Stimulated activated CD8-positive, alpha-beta memory T cell treated with anti-CD3 and anti-CD28 coated beads, Interleukin-12 subunit alpha, Interleukin-12 subunit beta, amount 100 ng/mL, for 1 hour (primary cell): ENCODE measurements around the gene SMU1.

Experiments used
- DNase-seq: peaks from one replicate; pipeline ENCODE4 v3.0.0-alpha.2; 2020; ENCODE audit warnings: low read depth

SMU1 gene

DNA sequence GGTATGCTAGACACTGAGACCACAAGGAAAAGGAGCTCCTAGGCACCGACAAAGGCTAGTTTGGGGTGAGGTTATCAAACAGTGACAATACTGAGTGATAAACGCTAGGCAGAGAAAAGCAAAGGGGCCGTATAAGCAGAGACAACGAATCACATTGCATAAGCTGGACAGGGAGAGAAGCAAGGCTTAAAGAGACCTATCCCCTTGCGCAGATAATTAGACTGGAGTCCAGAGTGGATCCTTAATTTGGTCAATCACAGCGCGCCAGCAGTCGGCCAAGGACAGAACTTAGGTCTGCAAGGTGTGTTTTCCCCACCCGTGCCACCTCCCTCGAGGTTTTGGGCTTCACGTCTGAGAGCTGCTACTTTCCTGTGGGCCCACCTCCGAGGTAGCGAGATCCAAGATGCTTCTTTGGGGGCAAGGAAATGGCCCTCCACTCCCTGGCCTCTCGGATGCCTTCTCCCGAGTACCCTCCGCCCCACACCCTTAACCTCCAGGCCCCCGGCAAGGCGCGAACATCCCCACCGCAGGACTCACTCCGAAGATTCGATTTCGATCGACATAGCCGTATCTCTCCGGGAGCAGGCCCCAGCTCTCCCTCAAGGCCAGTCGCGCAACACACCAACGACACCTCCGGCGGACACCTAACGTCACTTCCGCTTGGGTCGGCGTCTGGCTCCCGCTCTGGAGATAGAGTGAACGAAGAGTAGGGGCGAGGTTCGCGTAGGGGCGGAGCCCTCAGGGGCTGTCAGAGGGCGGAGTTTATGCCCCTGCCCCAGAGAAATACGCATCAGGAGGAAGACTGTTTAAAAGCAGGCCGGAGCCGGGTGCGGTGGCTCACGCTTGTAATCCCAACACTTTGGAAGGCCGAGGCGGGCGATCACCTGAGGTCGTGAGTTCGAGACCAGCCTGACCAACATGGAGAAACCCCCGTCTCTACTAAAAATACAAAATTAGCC lies at the start of gene SMU1:
Gene SMU1 (minus strand): TSS at position 629 of the 959 bp plus-strand sequence. CDS start 66 bp downstream, at position 563.
- DNase-seq, result peak; percentile 90

DNA sequence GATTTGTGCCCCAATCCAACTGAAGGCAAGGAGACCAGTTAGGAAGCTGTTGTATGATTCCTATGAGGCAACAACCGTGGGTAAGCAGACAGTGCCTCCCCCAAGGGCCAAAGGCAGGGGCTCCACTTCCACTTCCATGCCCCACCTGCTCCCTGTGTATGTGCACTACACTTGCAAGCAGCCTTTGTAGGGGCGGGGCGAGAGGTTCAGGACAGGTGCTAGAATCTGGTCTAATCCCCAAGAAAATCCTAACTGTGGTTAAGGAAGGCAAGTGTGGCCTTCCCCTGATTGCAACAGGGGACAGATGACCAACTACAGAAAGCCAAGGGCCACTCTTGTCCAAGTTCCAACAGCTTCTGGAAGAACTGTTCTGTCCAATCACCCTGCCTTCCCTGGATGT lies 49.0 kb upstream of the SMU1 start:
- DNase-seq, result no peak

DNA sequence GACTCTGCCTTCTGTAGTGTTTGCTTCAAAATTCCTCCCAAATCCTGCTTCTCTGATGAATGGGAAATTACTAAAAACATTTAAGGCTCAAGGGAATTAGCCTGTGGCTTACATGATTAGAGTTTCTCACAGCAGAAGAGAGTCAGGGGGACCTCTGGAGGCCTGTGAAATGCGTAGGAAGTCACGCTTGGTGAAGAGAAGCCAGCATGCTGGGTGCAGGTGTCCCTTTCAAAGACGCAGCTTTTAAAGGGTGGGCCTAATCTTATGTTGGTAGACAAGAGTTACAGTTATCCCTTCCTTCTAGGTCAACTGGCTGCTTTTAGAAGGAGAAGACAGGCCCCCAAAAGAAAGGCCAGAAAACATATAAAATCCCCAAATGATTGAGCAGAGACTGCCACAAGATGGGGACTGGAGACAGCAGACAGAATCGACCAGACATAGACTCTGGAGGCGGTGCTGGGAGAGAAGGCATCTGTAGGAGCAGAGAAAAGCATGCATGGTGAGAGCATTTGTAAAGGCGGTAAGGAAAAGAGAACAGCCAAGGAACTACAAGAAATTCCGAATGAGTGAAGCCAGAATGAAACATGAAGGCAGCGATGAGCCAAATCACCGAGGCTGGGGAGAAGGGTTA lies 48.4 kb upstream of the SMU1 start:
- DNase-seq, result no peak

DNA sequence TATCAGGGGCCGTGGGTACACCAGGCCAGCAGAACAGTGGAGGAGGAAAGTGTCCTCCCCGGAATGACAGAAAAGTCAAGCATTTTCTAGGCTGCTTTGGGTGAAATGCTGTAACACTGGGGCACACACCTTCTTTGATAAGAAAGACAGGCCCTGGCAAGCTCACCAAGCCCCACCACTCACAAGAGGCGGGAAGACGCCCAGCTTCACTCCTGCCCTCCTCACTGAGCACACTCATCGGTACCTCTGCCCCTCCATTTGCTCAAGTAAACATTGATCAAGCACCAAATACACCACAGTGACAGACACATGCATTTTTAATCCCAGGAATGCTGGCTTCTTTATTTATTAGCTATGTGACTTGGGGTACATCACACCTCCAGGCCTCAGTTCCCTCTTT lies 47.6 kb upstream of the SMU1 start:
- DNase-seq, result no peak

DNA sequence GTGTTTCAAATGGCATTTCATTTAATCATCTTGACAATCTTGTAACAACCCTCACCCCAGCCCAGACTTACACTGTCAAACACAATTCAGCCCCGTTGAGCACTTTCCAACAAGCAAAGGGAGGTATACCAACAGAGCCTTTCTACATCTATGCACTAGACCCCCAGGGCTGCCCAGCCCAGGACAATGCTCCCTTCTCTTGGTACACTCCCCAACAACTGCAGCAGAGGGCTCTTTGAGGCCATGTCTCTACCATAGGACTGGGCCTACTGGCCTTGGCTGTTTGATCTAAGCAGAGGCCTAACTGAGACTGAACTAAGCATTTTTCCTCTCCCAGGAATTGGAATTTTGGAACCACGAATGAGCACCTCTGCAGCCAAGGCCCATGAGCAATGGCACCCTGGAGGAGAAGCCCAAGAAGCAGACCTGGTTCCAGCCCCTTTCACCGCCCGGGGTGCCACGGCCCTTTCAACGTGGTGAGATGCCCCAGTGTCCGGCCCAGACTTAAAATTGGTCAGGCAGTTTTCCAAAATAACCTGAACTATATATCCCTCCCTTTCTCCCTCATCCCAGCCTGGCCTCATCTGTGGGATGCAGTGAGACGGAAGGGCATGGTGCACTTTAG lies 47.0 kb upstream of the SMU1 start:
- no peak for DNase-seq

DNA sequence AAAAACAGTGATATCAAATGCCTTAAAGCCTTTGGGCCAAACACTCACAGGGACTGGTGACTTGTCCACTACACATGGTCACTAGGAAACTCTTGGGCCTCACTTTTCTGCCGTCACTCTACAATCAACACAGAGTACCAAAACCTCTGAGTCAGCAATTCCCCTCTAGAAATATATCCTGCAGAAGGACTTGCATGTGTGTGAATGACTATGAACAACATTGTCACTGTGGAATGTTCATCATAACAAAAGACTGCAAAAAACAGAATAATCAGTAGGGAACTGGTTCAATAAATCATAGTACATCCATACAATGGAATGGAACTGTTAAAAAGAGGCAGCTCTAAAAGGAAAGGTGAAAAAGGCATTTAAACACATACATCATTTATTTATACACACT lies 44.1 kb upstream of the SMU1 start:
- no peak for DNase-seq

DNA sequence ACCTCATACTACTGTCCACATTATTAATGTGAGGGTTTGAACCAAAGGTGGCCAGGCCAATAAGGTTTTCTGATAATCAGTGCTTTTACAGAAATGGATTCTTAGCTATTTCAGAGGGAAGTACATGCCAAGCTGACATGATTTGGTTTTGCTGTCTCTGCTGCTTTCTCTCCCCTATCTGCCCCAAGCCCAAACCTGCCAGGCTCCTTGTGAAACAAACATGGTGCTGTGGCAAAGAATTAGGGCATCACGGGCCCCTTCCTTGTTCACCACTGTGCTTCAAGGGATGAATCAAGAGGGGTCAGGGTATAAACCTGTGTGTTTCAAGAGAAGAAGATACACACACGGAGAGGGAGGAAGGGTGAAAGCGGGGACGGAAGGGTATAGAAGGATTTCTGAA lies 41.3 kb upstream of the SMU1 start:
- DNase-seq, result no peak

DNA sequence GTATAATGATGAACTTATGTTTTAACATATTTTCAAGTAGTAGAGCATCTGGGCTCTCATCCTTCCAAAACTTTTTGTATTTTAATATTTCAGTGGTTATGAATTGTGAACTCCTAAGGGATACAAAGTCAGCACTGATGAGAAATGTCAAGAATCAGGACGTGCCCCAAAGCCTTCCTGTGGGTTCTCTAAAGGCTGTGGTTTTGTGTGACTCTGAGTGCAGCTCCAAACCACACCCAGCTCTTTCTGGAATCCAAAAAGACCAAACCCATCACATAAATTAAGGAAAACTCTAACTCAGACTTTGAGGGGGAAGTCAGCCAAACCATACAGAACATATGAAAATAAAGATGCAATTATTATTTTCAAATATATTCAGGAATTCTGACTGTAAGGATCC lies 40.8 kb upstream of the SMU1 start:
- DNase-seq, result no peak

DNA sequence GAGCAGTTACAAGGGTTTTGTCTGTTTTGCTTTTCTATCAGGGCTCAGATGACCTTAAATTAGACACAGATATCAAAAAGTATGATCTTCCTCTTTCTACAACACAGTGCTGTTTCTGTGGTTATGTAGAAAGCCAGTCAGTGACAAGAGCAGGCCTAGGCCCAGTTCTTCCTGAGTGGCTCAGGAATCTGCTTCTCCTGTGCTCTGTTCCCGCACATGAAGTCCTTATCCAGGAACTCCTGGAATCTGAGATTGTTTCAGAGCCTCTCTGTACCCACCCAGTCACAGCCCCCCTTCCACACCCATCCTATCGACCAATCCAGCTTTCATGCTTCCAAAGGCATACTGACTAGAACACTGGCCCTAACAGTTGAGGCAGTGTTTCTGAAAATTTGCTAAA lies 40.4 kb upstream of the SMU1 start:
- DNase-seq, result no peak

DNA sequence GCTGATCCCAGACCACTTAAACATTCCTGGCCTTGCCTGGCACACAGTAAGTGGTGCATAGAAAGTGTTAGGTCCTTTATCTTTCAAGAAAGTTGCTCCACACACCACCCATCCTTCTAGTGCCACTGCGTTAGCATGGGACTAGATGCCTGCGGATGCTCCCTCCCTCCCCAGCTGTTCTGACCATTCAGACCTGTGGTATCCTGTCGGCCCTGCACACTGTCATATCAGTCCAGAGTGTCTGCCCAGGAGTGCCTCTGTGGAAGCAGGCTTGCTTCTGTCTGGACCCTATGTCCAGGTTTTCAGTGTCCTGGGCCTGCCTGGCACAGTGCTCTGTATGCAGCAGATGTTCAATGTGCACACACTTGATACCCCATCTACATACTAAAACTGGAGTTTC lies 38.3 kb upstream of the SMU1 start:
- no peak for DNase-seq

DNA sequence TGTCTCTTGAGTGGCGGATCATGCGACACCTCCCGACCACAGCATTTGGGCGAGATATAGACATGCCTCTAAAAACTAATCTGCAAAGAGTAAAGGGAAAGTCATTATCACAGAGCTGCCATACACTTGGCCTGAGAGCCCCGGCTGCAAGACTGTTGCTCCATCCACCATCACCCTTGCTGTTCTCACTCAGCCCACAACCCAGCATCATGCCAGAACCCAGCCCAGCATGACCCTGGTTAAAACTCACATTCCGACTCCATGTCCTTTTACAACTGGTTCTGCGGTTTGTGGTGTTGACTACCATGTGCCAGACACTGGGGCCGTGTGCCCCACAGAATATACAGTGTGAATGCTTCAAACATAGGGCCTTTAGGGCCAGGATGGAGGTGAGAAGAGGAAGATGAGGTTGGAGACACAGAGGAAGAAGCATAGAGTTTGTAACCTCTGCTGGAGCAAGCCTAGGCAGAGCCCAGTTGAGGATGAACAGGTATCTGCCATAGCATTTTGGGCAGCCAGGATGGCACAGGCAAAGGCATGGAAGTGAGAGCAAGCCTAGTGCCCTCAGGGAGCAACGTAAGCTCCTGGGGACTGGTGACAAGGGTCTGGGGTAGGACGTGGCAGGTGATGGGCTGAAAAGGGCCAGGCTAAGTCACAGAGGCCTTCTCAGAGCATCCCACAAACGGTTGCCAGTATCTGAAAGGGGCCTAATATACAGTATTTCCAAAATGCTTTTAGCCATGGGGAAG lies 37.5 kb upstream of the SMU1 start:
- no peak for DNase-seq

DNA sequence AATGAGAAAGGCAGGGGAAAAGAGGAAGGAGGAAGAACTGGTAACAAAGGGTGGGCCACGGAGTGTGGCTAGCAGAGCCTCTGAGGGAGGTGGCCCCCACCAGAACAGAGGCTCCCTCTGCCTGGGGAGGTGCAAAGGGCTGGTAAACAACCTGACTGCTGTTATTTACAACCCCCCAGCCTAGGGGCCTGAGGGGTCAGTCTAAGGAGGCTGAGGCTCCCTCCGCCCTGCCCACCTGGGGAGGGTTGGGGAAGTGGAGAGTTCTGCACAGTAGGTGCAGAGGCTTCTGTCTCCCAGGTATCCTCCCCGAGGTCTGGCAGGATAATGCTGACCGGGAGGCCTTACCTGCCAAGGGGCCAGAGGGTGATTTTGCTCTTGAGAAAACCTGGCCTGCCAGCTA lies 35.6 kb upstream of the SMU1 start:
- no peak for DNase-seq

DNA sequence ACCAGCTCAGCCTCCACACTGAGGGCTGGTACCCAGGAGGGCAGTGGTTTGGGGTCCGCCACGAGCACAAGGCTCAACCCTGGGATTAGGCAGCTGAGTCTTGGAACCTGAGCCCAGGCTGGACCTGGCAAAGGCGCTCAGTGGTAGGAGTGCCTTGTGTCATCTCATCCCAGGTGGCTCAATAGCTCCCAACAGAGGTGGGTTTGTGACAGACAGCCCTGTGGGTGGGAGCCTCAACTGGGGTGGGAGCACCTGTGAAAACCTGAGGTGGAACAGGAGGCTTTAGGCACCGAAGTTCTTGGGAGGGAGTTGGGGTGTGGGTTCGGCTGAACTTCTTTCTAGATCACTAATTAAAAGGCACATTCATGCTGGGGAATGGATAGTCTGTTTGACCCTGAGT lies 35.2 kb upstream of the SMU1 start:
- no peak for DNase-seq

DNA sequence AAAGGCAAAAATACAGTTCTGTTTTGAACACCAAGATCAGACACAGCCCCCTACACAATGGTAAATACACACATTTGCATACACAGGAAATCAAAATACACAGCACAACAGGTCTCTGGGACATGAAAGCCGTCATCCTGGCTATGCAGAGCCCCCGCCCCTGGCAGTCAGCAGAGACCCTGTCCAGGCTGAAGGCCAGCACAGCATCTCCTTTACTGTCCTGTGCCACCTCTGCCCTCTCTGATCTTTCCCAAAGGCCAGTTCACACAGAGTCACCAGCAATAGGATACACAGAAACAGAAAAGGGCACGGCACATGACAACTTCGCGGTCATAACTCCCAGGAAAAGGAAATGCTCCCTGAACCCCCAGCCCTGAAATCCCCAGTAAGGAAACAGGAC lies 34.2 kb upstream of the SMU1 start:
- no peak for DNase-seq

DNA sequence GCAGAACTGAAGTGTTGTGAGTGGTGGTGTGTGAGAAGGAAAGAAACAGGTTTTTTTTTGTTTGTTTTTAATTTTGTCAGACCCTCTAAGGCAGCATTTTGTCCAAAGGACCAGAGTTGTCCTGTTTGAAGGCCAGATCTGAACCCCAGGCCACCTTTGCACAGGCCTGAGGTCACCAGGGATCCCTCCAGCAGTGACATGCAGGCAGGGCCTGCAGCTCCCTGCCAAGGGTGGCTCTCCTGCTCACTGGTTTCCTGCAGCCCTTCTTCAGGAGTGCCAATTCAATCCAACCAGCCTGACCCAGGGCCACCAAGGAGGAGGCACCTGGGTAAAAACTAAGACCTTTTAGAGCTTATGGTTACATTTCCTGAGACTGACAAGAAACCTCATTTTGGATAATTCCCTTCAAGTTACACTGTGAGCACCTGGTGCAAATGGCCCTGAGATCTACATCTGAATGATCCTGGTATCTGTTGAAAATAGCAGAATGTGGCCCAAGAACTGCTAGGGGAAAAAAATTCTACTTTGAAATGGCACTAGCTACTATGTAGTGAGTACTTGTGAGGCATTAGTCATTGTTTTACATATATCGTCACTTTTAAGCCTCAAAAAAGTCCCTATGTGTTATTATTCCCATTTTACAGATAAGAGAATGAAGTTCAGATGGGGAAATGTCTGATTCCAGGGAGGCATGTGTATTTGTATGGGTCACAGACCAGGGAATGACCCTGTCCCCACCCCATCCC lies 33.5 kb upstream of the SMU1 start:
- DNase-seq, result no peak

DNA sequence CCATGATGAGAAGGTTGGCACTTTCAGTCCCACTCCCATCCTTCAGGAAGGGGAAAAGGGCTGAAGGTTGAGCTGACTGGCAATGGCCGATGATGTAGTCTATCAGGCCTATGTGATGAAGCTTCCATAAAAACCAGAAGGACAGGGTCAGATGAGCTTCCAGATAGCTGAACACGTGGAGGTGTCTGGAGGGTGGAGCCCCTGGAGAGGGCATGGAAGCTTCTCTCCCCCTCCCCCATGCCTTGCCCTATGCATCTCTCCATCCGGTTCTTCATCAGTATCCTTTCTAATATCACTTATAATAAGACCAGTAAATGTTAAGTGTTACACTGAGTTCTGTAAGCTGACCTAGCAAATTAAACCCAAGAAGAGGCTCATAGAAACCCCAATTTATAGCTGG lies 32.6 kb upstream of the SMU1 start:
- DNase-seq, result no peak

DNA sequence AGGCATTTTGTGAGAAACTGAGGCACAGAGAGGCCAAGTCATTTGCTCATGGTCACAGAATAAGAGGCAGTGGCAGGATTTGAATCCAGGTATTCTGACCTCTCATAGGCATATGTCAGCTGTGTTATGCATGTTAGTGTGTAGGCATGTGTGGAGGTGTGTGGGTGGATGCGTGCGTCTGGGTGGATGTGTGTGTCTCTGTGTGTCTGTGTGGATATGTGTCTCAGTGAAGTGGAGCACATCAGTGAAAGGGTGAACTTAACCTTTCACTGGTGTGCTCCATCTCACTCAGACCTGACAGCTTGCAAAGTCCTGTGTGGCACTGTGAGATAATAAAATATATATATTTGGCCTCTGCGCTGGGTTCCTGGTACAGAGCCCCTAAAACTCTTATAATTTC lies 32.0 kb upstream of the SMU1 start:
- no peak for DNase-seq

DNA sequence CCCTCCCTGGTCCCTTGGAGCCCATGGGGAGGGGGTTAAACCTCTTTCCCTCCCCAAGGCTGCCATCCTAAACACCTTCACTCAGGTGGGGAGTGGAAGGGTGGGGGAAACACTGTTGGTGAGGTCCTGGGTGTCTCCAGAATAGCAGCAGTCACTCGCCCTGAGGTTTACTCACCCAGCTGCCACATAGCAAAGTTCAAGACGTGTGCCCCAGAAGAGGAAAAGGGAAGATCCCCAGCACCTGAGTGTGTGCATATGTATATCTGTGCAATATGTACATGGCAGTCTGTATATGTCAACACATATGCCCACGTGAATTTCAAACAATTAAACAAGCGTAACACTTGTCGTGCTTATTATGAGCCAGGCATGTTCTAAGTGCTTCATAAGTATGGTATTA lies 31.3 kb upstream of the SMU1 start:
- no peak for DNase-seq

DNA sequence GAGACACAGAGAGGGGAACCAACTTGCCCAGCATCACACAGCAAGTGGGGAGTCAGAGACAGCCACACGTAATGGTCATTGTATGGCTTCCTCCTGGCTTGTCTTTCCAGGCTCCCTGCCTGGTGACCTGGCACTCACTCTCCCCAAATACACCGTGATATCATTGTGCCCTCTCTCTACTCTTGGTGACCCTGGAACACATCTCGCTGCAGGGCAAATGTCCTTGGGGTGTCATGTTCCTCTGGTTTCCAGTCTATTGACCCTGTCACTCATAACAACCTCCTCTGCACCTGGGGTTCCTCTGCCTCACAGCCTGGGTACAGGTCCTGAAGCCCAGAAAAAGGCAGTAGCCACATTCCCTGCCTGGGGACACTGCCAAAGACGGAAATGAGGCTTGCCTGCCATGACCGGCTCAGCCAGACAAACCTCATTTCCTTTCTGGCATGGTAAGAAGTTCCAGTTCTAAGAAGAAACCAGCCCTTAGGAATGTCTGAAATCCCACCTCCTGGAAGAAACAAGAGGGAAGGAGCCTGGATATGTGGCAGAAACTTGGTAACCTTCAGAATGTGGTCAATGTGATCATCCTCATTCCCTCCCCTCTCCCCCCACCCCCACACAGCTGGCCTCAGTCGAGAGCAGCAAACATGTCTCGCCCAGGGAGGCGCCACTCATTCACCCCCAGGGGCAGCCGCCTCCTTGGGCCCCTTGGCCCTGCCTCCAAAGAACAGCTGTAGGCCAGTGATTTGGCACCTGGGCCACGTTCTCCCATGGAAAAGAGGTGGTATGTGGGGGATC lies 30.6 kb upstream of the SMU1 start:
- DNase-seq, result no peak

DNA sequence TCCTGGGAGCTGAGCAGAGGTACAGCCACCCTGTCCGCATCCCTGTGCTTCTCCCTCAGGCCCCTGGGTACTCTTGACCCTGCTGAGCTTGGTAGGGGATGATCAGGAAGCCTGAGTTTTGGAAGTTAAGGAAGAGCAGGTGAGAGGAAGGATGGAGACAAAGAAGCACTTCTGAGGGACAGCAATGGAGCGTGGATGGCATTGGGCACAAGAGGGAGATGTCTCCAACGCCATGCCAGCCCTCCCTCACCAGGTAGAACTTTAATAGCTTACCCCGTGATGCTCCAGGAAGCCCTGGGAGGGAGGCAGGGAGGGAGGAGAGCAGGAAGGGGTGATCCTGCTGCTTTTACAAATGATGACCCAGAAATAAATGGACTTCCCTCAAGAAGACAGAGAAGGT lies 29.9 kb upstream of the SMU1 start:
- no peak for DNase-seq

DNA sequence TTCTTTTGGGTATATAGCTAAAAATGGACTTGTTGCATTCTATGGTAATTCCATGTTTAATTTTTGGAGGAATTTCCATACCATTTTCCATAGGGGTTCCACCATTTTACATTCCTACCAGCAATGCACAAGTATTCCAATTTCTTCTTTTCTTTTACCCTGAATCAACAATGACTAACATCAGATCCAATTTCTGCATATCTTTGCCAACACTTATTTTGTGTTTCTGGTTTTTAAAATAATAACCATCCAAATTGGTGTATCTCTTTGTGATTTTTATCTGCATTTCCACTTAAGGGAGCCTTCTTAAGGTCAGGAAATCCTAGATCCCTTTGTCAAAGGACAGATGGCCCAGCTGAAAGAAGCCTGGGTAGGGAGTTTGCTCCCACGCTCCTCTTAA lies 29.5 kb upstream of the SMU1 start:
- DNase-seq, result no peak
